GM12878 (cell line): ENCODE results near the gene EEF1AKMT2. TPM values are rescaled to one million over a fixed set of nuclear protein-coding genes. Genes with fewer than 3 reads are reported as not detected.
A peak's percentile ranks its signal among the peaks of the same experiment; 100 is the strongest.

ENCODE experiments used
- ATF7 ChIP-seq: fragments of 450-650 bp; IDR thresholded peaks from 2 replicates; pipeline ENCODE4 v1.6.1; 2016; ENCODE audit warnings: low read depth, mild to moderate bottlenecking
- BCL3 ChIP-seq: IDR thresholded peaks from 2 replicates; pipeline ENCODE4 v1.6.1; 2011; ENCODE audit warnings: borderline replicate concordance, low read depth, mild to moderate bottlenecking, moderate library complexity, low read length; ENCODE audit not compliant: insufficient read depth, poor library complexity, severe bottlenecking
- CREM ChIP-seq: IDR thresholded peaks from 2 replicates; pipeline ENCODE4 v1.6.1; 2014; ENCODE audit warnings: antibody characterized with exemption, low read depth
- CTCF ChIP-seq, 3 experiments: IDR thresholded peaks in 2 of 3; conservative IDR thresholded peaks in 1 of 3; 2 replicates each; pipeline ENCODE4 v1.5.1; 2011; ENCODE audit warnings: low read depth in 3 of 3, low read length in 3 of 3, mild to moderate bottlenecking in 3 of 3, control low read depth in 2 of 3, moderate library complexity in 2 of 3, inconsistent platforms in 1 of 3, mixed read lengths in 1 of 3; ENCODE audit not compliant: control insufficient read depth in 2 of 3, insufficient read depth in 1 of 3; ENCODE audit errors: extremely low read depth in 1 of 3
- NFXL1 ChIP-seq: fragments of 450-650 bp; IDR thresholded peaks from 2 replicates; pipeline ENCODE4 v1.6.1; 2017; ENCODE audit warnings: antibody characterized with exemption, mild to moderate bottlenecking, borderline replicate concordance
- NFYA ChIP-seq: IDR thresholded peaks from 2 replicates; pipeline ENCODE4 v1.6.1; 2011; ENCODE audit warnings: low read depth, mild to moderate bottlenecking, low read length, improper control_type of control experiment, borderline replicate concordance
- NR2C2 ChIP-seq: IDR thresholded peaks from 2 replicates; pipeline ENCODE4 v1.6.1; 2011; ENCODE audit warnings: borderline replicate concordance, low read depth; ENCODE audit not compliant: control insufficient read depth, insufficient read length
- NR2F1 ChIP-seq: fragments of 450-650 bp; conservative IDR thresholded peaks from 2 replicates; pipeline ENCODE4 v1.6.1; 2017; ENCODE audit warnings: mild to moderate bottlenecking
- SMAD5 ChIP-seq: IDR thresholded peaks from 2 replicates; pipeline ENCODE4 v1.6.1; 2016; ENCODE audit warnings: antibody characterized with exemption, low read depth
- YBX1 ChIP-seq: fragments of 450-650 bp; IDR thresholded peaks from 2 replicates; pipeline ENCODE4 v1.6.1; 2016; ENCODE audit warnings: antibody characterized with exemption
- polyA plus RNA-seq, 11 experiments: library from polyadenylated mRNA; depleted of rRNA in 4 of 11; unstranded in 6 of 11; stranded (reverse) in 5 of 11; fragments of >200 nt; fragmentation: Nextera tagmentation in 4 of 11; fragmentation: Illumina TruSeq in 1 of 11; extraction: Ambion mirVana in 4 of 11; extraction: Trizol in 1 of 11; gene quantifications; 1 replicate in 1 of 11; 2 replicates in 10 of 11; pipeline versions ENCODE4 v1.2.1 to v1.2.3, GENCODE V29; 2011 to 2016; ENCODE audit warnings: inconsistent platforms in 2 of 11, missing spikeins in 2 of 11, low read depth in 1 of 11
- total RNA-seq, 4 experiments: library from RNA; depleted of rRNA in 3 of 4; stranded (reverse); fragments of >200 nt in 3 of 4; fragmentation: Illumina TruSeq in 1 of 4; extraction: Trizol in 1 of 4; gene quantifications; 2 replicates each; pipeline versions ENCODE4 v1.2.1 to v1.2.3, GENCODE V29; 2013 to 2021
- TF ChIP-seq, protein P1 (sequence below): fragments of 450-650 bp; formaldehyde crosslinking; IDR thresholded peaks from 2 replicates; pipeline ENCODE4 v1.5.0; 2022; ENCODE audit warnings: mild to moderate bottlenecking, missing genetic modification characterization
- TF ChIP-seq, protein P2 (sequence below): fragments of 450-650 bp; formaldehyde crosslinking; IDR thresholded peaks from 2 replicates; pipeline ENCODE4 v1.4.0; 2022; ENCODE audit warnings: mild to moderate bottlenecking, moderate library complexity
- TF ChIP-seq, protein P3 (sequence below): fragments of 150-350 bp; IDR thresholded peaks from 2 replicates; pipeline ENCODE4 v1.6.1; 2014; ENCODE audit warnings: mild to moderate bottlenecking, low read depth, low read length
- TF ChIP-seq, protein P4 (sequence below): IDR thresholded peaks from 2 replicates; pipeline ENCODE4 v1.6.1; 2011; ENCODE audit warnings: mild to moderate bottlenecking, low read depth, low read length, moderate library complexity; ENCODE audit not compliant: insufficient replicate concordance

The EEF1AKMT2 gene
- total and polyA plus RNA-seq, 10 of the 15 experiments (the other 5 are each of a cell fraction or from before 2014, with no cell fraction given) = 9.1 to 29.3 (median 23.6) TPM

DNA sequence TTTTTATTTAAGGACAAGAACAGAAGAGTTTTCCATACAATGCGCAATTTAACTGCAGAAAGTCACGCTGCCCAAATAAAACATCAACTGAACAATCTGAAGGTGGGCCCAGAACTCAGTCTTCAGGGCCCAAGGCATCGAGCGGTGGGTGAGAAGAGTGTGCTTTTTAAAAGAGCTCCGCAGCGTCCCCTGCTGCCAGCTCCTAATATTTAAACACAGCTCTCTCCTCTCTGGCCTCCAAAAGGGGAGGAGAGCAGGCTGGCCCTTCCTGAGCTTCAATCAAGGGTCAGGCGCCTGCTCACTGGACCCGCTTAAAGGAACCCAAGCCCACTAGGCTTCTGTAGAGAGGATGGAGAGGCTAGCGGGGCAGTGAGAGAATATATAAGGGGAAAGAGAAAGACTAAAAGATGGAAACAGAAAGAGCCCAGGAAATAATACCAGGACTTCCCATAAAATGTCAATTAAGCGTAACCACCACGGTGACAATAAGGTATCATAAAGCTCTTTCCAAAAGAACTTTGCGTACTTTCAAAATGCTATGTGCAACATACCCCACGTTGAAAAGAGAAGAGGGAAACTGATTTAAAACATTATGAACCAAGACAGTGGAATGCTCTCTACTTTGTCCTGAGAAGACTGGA, 50.3 kb downstream of the EEF1AKMT2 start (continued):
- TF ChIP-seq, protein P1, sequence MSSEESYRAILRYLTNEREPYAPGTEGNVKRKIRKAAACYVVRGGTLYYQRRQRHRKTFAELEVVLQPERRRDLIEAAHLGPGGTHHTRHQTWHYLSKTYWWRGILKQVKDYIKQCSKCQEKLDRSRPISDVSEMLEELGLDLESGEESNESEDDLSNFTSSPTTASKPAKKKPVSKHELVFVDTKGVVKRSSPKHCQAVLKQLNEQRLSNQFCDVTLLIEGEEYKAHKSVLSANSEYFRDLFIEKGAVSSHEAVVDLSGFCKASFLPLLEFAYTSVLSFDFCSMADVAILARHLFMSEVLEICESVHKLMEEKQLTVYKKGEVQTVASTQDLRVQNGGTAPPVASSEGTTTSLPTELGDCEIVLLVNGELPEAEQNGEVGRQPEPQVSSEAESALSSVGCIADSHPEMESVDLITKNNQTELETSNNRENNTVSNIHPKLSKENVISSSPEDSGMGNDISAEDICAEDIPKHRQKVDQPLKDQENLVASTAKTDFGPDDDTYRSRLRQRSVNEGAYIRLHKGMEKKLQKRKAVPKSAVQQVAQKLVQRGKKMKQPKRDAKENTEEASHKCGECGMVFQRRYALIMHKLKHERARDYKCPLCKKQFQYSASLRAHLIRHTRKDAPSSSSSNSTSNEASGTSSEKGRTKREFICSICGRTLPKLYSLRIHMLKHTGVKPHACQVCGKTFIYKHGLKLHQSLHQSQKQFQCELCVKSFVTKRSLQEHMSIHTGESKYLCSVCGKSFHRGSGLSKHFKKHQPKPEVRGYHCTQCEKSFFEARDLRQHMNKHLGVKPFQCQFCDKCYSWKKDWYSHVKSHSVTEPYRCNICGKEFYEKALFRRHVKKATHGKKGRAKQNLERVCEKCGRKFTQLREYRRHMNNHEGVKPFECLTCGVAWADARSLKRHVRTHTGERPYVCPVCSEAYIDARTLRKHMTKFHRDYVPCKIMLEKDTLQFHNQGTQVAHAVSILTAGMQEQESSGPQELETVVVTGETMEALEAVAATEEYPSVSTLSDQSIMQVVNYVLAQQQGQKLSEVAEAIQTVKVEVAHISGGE (CRISPR knock-in tag) = no peak
- TF ChIP-seq, protein P2, sequence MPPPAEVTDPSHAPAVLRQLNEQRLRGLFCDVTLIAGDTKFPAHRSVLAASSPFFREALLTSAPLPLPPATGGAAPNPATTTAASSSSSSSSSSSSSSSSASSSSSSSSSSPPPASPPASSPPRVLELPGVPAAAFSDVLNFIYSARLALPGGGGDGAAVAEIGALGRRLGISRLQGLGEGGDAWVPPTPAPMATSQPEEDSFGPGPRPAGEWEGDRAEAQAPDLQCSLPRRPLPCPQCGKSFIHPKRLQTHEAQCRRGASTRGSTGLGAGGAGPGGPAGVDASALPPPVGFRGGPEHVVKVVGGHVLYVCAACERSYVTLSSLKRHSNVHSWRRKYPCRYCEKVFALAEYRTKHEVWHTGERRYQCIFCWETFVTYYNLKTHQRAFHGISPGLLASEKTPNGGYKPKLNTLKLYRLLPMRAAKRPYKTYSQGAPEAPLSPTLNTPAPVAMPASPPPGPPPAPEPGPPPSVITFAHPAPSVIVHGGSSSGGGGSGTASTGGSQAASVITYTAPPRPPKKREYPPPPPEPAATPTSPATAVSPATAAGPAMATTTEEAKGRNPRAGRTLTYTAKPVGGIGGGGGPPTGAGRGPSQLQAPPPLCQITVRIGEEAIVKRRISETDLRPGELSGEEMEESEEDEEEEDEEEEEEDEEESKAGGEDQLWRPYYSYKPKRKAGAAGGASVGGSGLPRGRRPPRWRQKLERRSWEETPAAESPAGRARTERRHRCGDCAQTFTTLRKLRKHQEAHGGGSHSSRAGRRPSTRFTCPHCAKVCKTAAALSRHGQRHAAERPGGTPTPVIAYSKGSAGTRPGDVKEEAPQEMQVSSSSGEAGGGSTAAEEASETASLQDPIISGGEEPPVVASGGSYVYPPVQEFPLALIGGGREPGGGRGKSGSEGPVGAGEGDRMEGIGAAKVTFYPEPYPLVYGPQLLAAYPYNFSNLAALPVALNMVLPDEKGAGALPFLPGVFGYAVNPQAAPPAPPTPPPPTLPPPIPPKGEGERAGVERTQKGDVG (CRISPR knock-in tag) = no peak
- TF ChIP-seq ATF7 = no peak
- TF ChIP-seq YBX1 = no peak
- TF ChIP-seq NFYA = no peak
- TF ChIP-seq CREM = no peak
- TF ChIP-seq CTCF (IDR thresholded peaks at IDR 0.05 in 2 of 3, conservative IDR thresholded peaks at IDR 0.05 in 1 of 3; ENCODE audit: control insufficient read depth in 2 of 3, extremely low read depth in 1 of 3, insufficient read depth in 1 of 3, low read depth in 3 of 3, low read length in 3 of 3) = peak; percentile 81 to 91 (median 88); a peak in 5 of 6 replicates
- TF ChIP-seq, protein P3, sequence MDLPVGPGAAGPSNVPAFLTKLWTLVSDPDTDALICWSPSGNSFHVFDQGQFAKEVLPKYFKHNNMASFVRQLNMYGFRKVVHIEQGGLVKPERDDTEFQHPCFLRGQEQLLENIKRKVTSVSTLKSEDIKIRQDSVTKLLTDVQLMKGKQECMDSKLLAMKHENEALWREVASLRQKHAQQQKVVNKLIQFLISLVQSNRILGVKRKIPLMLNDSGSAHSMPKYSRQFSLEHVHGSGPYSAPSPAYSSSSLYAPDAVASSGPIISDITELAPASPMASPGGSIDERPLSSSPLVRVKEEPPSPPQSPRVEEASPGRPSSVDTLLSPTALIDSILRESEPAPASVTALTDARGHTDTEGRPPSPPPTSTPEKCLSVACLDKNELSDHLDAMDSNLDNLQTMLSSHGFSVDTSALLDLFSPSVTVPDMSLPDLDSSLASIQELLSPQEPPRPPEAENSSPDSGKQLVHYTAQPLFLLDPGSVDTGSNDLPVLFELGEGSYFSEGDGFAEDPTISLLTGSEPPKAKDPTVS = no peak
- TF ChIP-seq NR2F1 = no peak
- TF ChIP-seq NFXL1 = no peak
- no peak for TF ChIP-seq BCL3
- TF ChIP-seq NR2C2 = no peak
- no peak for TF ChIP-seq SMAD5
- TF ChIP-seq, protein P4, sequence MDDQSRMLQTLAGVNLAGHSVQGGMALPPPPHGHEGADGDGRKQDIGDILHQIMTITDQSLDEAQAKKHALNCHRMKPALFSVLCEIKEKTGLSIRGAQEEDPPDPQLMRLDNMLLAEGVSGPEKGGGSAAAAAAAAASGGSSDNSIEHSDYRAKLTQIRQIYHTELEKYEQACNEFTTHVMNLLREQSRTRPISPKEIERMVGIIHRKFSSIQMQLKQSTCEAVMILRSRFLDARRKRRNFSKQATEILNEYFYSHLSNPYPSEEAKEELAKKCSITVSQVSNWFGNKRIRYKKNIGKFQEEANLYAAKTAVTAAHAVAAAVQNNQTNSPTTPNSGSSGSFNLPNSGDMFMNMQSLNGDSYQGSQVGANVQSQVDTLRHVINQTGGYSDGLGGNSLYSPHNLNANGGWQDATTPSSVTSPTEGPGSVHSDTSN = no peak
